GM10266 (cell line): ENCODE data around the gene RXRA.

Experiments
- DNase-seq: peaks from one replicate; pipeline ENCODE4 v3.0.0; 2012; ENCODE audit errors: extremely low spot score
- TF ChIP-seq, protein P1 (sequence below): IDR thresholded peaks from 2 replicates; pipeline ENCODE4 v1.5.1; 2012; ENCODE audit warnings: mild to moderate bottlenecking, low read depth; ENCODE audit not compliant: control insufficient read depth, insufficient read depth; ENCODE audit errors: missing control alignments

Gene RXRA

GRCh38 chr9:134331186-134332025 lies 5.2 kb downstream of the RXRA start:
- TF ChIP-seq, protein P1, sequence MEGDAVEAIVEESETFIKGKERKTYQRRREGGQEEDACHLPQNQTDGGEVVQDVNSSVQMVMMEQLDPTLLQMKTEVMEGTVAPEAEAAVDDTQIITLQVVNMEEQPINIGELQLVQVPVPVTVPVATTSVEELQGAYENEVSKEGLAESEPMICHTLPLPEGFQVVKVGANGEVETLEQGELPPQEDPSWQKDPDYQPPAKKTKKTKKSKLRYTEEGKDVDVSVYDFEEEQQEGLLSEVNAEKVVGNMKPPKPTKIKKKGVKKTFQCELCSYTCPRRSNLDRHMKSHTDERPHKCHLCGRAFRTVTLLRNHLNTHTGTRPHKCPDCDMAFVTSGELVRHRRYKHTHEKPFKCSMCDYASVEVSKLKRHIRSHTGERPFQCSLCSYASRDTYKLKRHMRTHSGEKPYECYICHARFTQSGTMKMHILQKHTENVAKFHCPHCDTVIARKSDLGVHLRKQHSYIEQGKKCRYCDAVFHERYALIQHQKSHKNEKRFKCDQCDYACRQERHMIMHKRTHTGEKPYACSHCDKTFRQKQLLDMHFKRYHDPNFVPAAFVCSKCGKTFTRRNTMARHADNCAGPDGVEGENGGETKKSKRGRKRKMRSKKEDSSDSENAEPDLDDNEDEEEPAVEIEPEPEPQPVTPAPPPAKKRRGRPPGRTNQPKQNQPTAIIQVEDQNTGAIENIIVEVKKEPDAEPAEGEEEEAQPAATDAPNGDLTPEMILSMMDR: no peak
- no peak for DNase-seq

GRCh38 chr9:134332266-134332665 lies 6.0 kb downstream of the RXRA start:
- DNase-seq: no peak
- TF ChIP-seq, protein P1: no peak

DNA sequence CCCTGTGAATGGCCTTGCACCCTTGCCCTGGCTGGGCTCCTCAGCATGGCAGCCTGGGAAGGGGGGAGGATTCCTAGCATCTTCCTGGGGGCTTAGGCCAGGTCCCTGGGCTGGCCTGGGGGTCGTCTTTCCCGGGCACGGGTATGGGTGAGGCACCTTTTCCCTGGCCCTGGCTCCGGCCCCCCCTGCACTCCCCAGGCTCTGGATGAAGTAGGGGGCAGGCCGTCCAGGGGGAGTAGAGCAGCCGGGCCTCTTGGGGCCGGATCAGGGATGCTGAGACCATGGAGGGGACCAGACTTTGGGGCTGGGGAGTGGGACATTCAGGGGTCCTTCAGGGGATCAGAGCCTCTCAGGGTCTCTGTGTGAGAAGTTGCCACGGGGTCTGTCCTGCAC lies 6.6 kb downstream of the RXRA start:
- TF ChIP-seq, protein P1: no peak
- no peak for DNase-seq

DNA sequence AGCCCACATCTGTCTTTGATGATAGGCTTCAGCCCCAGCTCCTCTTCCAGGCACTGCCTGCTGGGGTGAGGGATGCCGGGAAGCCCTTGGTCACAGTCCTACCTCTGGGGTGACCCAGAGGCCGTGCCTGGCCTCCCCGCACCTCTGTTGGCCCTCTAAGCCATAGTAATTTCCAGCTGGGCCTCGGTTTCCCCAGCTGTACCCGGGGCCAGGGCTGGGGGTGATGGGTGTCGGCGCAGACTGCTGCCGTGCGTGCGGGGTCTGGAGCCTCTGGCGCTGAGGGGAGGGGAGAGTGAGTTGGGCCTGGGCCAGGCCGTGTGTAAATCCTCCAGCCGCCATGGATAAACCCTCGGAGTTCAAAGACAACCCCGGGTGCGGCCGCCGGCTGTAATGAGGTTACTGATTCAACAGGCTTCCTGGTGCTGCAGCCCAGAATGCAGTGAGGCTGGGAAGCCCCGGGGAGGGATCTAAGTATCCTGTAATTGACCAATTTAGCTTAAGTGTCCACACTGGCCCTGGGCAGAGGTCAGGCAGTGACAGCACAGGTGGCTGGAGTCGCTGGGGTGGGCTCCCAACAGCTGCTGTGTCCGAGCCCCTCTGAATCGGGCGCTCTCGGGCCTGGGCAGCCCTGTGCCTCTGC lies 7.1 kb downstream of the RXRA start:
- DNase-seq: no peak
- TF ChIP-seq, protein P1: no peak

- TF ChIP-seq, protein P1: no peak
- no peak for DNase-seq
These were observed 7.8 kb downstream of the RXRA start for GRCh38 chr9:134333874-134334581.

DNA sequence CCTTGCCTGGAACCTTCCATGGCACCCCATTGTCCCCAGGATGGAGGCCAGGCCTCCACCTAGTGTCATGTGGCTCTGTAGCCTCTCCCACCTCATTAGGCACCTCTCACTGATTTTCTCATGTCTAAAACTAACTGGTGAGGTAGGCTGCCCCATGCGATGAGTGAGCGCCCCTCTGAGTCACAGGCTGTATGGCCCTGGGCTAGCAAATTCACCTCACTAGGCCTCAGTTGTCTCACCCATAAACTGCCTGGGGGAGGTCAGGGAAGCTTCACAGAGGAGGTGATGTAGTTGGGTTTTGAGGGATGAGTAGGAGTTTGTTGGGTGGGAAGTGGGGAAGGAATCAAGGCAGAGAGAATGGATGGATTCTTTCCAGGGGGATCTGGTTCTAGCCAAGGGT lies 8.8 kb downstream of the RXRA start:
- DNase-seq: no peak

More for the DNA sequence above, 8.8 kb downstream of the RXRA start:
- TF ChIP-seq, protein P1: no peak
